Mucosa of rectum (tissue), 2 donors: ENCODE results near the gene ATP11A.

Experiments used
- H3K27ac ChIP-seq, 2 donors: one replicate each; pipeline ENCODE4 v1.7.0; 2013; ENCODE audit warnings: inconsistent platforms in 2 of 2, low read depth in 2 of 2, low read length in 2 of 2
- H3K27me3 ChIP-seq, 2 donors: one replicate each; pipeline ENCODE4 v1.7.0; 2013; ENCODE audit warnings: low read length in 2 of 2; ENCODE audit not compliant: control insufficient read depth in 2 of 2, insufficient read depth in 2 of 2
- H3K36me3 ChIP-seq, 2 donors: one replicate each; pipeline ENCODE4 v1.7.0; 2013; ENCODE audit warnings: low read length in 2 of 2; ENCODE audit not compliant: control insufficient read depth in 2 of 2, insufficient read depth in 2 of 2
- H3K4me1 ChIP-seq, 2 donors: one replicate each; pipeline ENCODE4 v1.7.0; 2013; ENCODE audit warnings: low read length in 2 of 2, mild to moderate bottlenecking in 1 of 2; ENCODE audit not compliant: control insufficient read depth in 2 of 2, insufficient read depth in 2 of 2
- H3K4me3 ChIP-seq, 2 donors: one replicate each; pipeline ENCODE4 v1.7.0; 2013; ENCODE audit warnings: low read length in 2 of 2
- H3K9ac ChIP-seq, 2 donors: one replicate each; pipeline ENCODE4 v1.7.0; 2013; ENCODE audit warnings: low read length in 2 of 2, low read depth in 1 of 2, mild to moderate bottlenecking in 1 of 2
- H3K9me3 ChIP-seq, 2 donors: one replicate each; pipeline ENCODE4 v1.7.0; 2013; ENCODE audit warnings: low read length in 2 of 2; ENCODE audit not compliant: control insufficient read depth in 2 of 2
- donor health status: healthy.
- donor health status: Normal muscosa, but diverticular disease.

The ATP11A gene

DNA sequence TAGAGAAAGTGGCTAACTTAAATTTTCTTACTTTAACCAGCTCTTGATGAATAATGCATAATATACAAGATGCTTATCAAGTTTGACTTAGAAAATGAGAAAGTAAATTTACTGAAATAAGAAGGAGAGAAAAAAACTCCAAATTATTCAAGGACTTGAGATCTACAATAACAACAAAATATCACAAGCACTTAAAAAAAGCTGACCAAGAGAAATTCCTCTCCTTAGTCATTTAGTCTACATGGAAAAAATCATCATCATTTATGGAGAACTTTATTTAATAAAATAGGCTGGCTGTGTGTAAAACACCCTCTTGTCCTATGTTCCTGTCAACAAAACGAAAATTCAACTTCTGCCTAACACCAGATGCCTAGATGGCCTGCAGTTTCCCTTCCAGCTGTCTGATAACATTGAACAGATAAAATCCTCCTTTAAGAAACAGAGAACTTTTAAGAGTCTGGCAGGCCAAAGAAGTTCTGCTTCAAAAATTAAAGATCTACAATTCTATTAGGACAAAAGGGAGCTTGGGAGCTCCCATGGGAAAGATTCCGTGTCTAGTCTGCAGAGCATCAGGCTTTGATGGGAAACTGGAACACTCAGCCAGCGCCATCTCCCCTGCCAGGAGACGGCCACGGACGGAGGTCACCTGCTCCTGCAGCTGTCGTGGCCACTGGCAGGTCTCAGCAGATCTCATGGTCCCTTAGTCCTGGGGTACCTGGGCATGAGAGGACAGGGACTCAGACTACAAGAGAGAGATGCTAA, 37.9 kb upstream of the ATP11A start:
- H3K4me3 ChIP-seq, result no peak overlapping the region
- H3K9me3 ChIP-seq, result no peaks in the 10 kb centered on the region
- no peak overlapping the region for H3K27ac ChIP-seq

DNA sequence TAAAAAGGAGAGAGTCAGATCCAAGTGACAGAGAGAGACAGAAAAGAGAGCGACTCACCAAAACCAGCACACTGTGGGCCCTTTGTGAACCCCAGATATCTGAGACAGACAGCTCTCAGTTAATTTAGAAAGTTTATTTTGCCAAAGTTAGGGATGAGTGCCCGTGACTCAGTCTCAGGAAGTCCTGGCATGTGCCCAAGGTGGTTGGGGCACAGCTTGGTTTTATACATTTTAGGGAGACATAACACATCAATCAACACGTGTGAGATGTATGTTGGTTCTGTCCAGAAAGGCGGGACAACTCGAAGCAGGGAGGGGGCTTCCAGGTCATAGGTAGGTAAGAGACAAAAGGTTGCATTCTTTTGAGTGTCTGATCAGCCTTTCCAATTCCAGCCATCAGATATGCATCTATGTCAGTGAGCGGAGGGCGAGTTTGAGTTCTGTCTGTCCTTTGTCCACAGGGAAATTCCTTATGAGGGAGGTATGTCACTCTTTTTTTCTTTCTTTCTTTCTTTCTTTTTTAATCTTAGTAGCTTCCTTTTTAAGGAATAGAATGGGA, 37.2 kb upstream of the ATP11A start:
- H3K4me1 ChIP-seq, result no peaks in the 10 kb centered on the region
- H3K9me3 ChIP-seq, result no peaks in the 10 kb centered on the region
- no peak overlapping the region for H3K27ac ChIP-seq
- H3K9ac ChIP-seq, result no peak overlapping the region
- H3K4me3 ChIP-seq, result no peak overlapping the region
- H3K36me3 ChIP-seq, result no peaks in the 10 kb centered on the region
- H3K27me3 ChIP-seq, result no peaks in the 10 kb centered on the region

More for the DNA sequence above, 37.9 kb upstream of the ATP11A start:
- Histone ChIP-seq H3K4me1 (no peaks in the 10 kb centered on the region), H3K27me3 (no peaks in the 10 kb centered on the region), H3K36me3 (no peaks in the 10 kb centered on the region), H3K9ac (no peak overlapping the region)

DNA sequence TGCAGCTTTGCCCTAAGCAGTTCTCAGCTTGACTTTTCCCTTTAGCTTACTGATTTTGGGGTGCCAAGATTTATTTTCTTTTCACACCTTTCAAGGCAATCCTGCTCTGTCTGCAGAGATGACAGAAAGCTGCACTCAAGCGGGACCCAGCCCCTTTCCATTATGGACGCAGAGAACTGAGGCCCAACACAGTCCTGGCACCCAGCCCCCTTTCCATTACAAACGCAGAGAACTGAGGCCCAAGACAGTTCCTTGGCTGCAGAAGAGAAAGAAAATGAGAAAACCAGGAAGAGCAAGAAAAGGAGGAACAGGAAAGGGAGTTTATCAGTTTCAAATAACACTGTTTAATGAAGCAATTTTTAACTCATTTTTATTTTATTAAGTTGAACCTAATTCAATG, 36.8 kb upstream of the ATP11A start:
- no peaks in the 10 kb centered on the region for H3K36me3 ChIP-seq
- no peaks in the 10 kb centered on the region for H3K27me3 ChIP-seq
- H3K4me1 ChIP-seq, result no peaks in the 10 kb centered on the region
- no peak overlapping the region for H3K9ac ChIP-seq
- H3K27ac ChIP-seq, result no peak overlapping the region
- no peak overlapping the region for H3K4me3 ChIP-seq
- no peaks in the 10 kb centered on the region for H3K9me3 ChIP-seq

DNA sequence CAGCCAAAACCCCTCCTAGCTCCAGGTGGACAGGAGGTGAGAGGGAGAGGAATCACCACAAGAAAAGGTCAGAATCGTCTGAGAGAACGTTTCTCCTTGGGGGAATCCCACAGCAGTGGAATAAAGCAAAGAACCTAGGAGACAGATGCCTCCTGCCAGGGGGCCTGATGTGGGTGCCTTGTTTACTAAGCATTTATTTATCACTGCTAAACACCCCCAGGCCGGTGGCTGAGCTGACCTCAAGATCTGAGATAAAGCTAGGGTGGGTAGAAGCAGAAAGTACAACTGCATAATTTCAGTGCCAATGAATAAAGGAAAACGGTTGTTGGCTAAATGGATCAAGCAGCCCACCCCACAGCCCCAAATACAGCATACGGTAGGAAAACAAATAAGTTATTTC, 33.9 kb upstream of the ATP11A start:
- Histone ChIP-seq H3K9me3 (no peaks in the 10 kb centered on the region), H3K4me3 (no peak overlapping the region), H3K36me3 (no peaks in the 10 kb centered on the region), H3K27me3 (no peaks in the 10 kb centered on the region), H3K4me1 (no peaks in the 10 kb centered on the region), H3K9ac (no peak overlapping the region), H3K27ac (no peak overlapping the region)

DNA sequence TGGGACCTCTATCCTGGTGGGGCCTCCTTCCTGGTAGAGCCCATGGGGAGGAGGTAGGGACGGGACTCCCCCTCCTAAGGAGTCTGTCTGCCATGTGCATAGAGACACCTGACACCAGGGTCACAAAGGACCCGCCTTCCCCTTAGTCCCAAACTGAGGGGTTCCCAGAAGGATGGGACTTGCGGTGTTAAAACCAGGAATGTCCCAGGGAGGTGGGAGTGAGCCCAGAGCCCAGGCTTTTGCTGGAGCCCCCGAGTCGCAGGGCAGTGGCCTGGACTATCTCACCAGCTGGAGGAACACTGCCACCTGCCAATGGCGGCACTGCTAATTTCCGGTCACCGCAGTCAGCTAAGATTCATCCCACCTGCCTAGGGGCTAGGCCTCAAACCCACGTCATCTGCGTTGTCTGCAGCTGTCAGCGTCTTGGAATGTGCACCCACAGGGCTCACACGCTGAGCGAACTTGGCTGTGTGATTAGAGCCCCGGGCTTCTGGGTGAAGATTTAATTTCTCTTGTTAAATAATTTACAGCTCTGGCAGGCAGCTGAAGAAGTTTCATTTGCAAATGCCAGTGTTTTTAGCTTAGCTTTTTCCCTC, 31.9 kb upstream of the ATP11A start:
- no peak overlapping the region for H3K27ac ChIP-seq
- no peak overlapping the region for H3K9ac ChIP-seq
- no peaks in the 10 kb centered on the region for H3K27me3 ChIP-seq
- H3K4me1 ChIP-seq, result no peaks in the 10 kb centered on the region
- no peaks in the 10 kb centered on the region for H3K36me3 ChIP-seq
- no peaks in the 10 kb centered on the region for H3K9me3 ChIP-seq
- H3K4me3 ChIP-seq, result no peak overlapping the region

DNA sequence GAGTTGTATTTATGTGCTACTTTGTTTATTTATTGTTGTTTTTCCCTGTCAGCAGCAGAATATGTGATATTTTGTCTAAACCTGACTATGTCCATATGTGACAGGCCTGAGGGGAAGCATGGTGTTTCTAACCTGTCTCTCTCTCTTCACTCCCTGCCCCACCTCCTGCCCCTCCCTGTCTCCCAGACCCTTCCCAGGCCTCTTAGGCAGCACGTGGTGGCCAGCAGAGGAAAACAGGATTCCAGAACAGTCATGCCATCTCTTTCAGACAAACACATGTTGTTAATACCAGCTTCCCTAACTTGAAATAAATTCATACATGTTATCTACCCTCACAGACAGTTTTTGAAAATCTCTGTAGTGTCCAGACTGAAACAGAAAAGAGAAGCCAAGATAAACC, 31.0 kb upstream of the ATP11A start:
- H3K4me3 ChIP-seq, result no peak overlapping the region
- no peaks in the 10 kb centered on the region for H3K27me3 ChIP-seq
- no peaks in the 10 kb centered on the region for H3K9me3 ChIP-seq
- H3K4me1 ChIP-seq, result no peaks in the 10 kb centered on the region
- H3K36me3 ChIP-seq, result no peaks in the 10 kb centered on the region
- H3K27ac ChIP-seq, result no peak overlapping the region
- H3K9ac ChIP-seq, result no peak overlapping the region

DNA sequence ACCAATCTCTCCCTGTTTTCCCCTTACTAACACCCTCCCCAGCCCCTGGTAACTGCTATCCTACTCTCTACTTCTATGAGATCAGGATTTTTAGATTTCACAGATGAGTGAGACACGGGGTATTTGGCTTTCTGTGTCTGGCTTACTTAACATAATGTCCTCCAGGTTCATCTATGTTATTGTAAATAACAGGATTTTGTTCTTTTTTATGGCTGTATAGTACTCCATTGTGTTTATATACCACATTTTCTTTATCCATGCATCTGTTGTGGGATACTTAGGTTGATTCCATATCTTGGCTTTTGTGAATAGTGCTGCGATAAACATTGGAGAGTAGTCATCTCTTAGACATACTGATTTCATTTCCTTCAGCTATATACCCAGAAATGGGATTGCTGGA, 28.5 kb upstream of the ATP11A start:
- H3K4me1 ChIP-seq, result no peaks in the 10 kb centered on the region
- no peaks in the 10 kb centered on the region for H3K27me3 ChIP-seq
- H3K4me3 ChIP-seq, result no peak overlapping the region
- no peak overlapping the region for H3K27ac ChIP-seq
- H3K9me3 ChIP-seq, result no peaks in the 10 kb centered on the region
- H3K9ac ChIP-seq, result no peak overlapping the region
- no peaks in the 10 kb centered on the region for H3K36me3 ChIP-seq

DNA sequence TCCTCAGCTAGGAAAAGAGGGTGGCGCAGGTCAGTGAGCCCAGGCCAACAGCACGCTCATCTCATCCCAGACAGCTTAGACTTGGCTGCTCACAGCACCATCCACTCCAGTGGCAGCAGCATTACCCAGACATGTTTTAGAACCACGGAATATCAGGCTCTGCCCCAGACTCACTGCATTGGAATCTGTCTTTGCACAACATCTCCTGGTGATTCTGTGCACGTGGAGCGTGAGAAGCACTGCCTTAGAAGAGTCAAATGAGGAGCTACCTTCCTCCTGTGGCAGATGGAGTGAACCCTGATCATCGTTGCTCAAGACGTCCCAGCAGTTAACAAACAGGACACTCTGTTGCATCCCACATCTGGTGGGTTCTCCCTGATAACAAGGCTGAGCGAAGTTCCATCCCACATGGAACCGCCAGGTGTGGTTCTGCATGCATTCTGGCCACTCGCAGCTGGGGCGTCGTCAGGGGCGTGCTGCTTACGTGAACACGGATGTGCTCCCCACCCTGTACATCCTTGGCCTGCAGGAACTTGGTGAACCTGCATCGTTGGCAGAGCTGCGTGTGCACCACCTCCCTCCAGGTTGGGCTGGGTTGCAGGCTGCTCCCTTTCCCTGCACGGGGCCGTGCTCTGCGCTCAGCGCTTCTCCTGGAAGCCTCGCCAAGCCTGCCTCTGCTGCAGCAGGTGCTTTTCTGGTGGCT, 25.2 kb upstream of the ATP11A start:
- no peaks in the 10 kb centered on the region for H3K27me3 ChIP-seq
- no peak overlapping the region for H3K9ac ChIP-seq
- H3K27ac ChIP-seq, result no peak overlapping the region
- H3K4me1 ChIP-seq, result no peaks in the 10 kb centered on the region
- no peaks in the 10 kb centered on the region for H3K9me3 ChIP-seq
- no peaks in the 10 kb centered on the region for H3K36me3 ChIP-seq
- H3K4me3 ChIP-seq, result no peak overlapping the region

DNA sequence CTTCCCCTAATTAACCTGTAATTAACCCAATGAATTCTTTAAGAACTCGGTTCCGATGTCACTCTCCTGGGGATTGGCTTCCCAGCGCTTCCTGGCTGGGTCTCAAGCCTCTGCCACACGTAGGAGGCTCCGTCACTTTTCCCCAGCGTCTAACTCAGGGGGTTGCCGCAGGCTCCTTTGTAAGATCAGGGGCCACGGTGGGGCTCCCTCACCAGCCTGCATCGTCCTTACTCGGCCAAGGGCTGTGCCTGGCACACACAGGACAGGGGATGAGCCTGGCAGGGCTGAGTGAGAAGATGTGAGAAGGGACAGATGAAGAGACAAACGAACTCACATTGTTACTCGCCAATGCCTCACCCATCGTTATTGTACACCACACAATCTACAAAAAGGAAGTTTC, 20.9 kb upstream of the ATP11A start:
- Histone ChIP-seq H3K4me3 (no peak overlapping the region), H3K4me1 (no peaks in the 10 kb centered on the region), H3K9me3 (no peaks in the 10 kb centered on the region), H3K36me3 (no peaks in the 10 kb centered on the region), H3K9ac (no peak overlapping the region), H3K27me3 (peaks cover 0 to 10% of the 10 kb centered on the region in 2 donors), H3K27ac (no peak overlapping the region)

DNA sequence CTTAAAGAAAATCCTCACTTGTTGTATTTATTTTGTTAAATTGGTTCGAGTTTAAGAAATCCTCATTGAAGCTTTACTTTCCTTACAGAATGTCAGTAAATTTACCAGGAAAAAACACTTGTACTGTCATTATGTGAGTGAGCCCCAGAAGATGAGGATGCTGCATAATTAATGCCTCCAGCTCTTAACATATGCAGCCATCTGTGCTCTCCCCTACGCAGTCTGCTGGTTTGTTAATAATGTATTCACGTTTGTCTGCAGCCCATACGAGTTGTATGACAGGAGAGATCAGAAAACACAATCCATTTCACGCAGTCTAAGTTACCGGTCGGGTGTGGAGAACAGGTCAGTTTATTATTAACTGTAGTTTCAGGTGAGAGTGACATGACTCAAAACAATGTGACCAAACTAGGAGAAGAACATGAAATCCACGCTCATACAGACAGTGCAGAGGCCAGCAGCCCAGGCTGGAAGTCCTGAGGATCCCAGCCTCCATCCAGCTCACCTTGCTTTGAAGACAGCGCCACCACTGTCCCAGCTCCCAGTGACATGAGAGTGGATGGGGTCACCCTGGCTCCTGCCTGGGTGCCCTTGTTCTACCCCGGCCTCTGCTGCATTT, 19.8 kb upstream of the ATP11A start:
- H3K27ac ChIP-seq, result no peak overlapping the region

More for the DNA sequence above, 19.8 kb upstream of the ATP11A start:
- no peaks in the 10 kb centered on the region for H3K4me1 ChIP-seq
- H3K9me3 ChIP-seq, result no peaks in the 10 kb centered on the region
- H3K4me3 ChIP-seq, result no peak overlapping the region
- H3K36me3 ChIP-seq, result no peaks in the 10 kb centered on the region
- H3K9ac ChIP-seq, result no peak overlapping the region
- H3K27me3 ChIP-seq, result peaks cover 0 to 10% of the 10 kb centered on the region in 2 donors
